Stimulated activated CD8-positive, alpha-beta memory T cell treated with anti-CD3 and anti-CD28 coated beads, Interleukin-4, amount 100 ng/mL, for 4 hours (primary cell): ENCODE results near the gene HM13.
"Not testable (repeated sequence)": the region's sequence is repeated elsewhere in the genome, so short reads cannot be mapped to it uniquely, and the experiment has no call there.

Source experiments
- DNase-seq, 2 donors: peaks; one replicate each; pipeline ENCODE4 v3.0.0-alpha.2; 2020; ENCODE audit warnings: low read depth in 2 of 2, low spot score in 1 of 2

HM13 gene

DNA sequence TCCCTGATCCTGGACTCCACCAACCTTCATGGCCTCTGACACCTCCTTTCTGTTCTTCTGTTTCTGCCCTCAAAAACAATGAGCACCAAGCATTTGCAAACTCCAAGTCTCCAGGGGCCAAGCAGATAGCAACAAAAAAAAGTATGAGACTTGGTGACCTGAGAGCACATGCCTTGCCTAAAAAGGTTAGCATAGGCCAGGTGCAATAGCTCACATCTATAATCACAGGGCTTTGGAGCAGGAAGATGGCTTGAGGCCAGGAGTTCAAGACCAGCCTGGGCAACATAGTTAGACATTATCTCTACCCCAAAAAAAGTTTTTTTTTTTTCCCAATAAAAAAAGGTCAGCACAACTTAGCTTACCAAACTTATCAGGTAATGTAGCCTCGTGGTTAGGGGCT lies 13.7 kb upstream of the HM13 start:
- DNase-seq = no peak

DNA sequence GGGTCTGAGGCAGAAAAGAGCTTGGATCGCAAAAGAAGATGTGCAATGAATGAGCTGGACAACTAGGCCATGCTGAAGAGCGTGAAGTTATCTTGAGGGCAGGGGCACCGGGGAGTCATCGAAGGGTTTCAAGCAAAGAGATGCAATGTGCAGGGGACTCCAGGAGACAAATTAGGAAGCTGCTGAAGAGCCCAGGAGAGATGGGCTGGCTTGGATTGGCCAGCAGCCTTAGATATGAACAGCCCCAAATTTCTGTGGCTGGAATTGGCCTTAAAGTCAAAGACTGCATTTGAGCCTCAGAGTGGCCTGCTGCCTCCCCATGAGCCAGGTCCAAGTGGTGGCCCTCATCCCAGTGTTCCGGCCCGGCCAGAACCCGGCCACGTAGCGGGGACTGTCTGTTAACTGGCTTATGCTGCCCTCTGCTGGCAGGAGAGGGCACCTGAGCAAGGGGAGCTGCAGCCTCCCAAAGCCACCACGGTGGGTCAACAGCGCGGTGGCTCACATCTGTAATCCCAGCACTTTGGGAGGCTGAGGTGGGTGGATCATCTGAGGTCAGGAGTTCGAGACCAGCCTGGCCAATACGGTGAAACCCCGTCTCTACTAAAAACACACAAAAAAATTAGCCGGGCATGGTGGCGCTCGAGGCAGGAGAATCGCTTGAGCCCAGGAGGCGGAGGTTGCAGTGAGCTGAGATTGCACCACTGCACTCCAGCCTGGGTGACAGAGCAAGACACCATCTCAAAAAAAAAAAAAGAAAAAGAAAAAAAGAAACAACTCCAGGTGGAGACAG lies 11.2 kb upstream of the HM13 start:
- DNase-seq = peak; percentile 45 to 52

DNA sequence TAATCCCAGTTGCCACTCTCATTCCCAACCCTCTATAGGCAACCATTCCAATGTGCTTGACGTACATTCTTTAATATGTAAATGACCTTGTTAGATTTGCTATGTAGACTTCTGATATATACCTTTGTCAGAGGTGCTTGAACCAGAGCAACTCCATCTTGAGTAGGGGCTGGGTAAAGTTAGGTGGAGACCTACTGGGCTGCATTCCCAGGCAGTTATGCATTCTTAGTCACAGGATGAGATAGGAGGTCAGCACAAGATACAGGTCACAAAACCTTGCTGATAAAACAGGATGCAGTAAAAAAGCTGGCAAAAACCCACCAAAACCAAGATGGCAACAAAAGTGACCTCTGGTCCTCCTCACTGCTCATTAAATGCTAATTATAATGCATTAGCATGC lies 8.3 kb upstream of the HM13 start:
- no peak for DNase-seq

DNA sequence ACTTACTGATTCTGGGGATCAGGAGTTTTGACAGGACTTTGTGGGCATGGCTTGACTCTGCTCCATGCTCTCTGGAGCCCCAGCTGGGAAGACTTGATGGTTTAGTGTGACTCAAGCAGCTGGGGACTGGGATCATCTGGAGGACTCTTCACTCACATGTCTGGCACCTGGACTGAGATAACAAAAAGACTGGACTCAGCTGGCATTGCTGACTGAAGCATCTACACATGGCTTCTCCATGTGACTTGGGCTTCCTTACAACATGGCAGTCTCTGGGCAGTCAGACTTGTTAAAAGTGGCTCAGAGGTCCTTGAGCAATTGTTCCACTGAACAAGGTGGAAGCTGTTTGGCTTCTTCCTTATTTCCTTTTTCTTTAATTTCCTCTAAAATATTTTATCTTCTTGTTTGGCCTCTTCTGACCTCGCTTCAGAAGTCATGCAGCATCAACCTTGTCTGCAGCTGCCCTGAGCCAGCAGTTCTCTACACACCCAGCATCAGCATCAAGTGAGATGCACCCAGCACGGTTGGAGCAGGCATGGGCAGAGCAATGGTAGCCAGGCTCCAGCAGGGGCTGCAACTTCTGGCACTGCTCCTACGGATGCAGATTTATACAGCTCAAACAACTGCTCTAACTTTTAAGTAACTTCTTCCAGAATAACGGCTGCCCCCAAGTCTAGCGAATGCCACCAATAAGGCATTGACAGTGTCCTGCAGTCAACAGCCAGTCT lies 5.6 kb upstream of the HM13 start:
- DNase-seq = no peak

DNA sequence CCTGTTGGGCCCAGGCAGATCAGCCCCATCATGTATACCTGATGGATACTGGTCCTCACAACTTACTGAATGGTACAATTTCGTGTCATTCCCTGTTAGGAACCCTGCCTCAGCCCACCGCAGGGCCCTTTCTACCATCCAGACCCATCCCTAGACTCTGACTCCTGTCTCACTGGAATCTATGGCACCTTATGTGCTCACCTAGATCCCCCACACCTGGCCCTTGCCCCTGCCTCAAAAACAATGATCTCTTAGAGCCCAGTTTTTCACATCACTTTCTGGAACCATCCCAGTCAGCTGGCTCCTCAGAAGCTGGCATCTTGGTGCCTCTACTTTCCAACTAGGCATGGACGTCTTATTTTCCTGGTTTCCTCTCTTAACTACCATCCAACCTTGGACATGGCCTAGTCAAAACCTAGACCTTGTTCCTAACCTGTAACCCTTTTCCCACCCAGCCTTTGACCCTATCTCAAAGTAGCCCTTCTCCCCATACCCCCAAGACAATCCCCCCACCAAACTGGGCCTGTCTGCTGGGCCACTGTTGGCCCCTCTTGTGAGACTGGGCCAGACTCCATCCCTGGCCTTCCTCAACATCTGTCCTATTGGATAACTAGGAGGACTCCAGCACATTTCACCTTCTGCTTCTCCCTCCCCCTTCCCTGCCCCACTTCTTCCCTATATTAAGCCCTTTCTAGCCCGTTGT lies 981 bp downstream of the HM13 start:
- DNase-seq = no peak

DNA sequence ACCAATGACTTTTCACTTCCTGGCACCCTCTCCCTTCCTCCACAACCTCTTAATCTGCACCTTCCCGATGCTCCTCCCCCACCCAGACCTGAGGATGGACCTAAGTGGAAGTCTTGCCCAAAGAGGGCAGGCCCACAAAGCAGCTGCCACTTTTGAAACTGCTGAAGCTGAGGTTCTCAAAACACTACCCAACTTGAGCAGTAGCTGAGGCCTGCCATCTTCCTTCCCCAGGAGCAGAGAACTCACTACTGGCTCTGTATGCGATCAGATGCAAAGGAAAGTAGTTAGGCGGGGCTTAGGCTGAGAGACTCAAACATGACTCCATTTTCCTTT lies 1.5 kb downstream of the HM13 start:
- no peak for DNase-seq

DNA sequence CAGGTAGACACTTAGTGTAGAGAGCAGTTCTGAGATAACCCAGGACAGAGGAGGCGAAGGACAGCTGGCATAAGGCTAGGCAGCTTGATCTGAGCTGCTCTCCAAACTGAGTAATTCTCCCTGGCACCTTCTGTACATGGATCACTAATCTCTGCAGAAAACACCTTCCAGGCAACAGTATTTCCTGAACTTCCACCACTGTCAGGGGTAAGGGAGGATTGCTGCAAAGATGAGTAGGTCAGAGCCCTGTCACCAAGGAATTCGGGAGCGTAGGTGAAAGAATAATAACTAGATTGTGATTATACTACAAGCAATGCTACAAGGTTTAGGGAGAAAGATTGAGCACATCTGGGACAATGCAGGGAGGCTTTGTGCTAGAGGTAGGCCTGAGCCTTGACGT lies 1.9 kb downstream of the HM13 start:
- DNase-seq = no peak

DNA sequence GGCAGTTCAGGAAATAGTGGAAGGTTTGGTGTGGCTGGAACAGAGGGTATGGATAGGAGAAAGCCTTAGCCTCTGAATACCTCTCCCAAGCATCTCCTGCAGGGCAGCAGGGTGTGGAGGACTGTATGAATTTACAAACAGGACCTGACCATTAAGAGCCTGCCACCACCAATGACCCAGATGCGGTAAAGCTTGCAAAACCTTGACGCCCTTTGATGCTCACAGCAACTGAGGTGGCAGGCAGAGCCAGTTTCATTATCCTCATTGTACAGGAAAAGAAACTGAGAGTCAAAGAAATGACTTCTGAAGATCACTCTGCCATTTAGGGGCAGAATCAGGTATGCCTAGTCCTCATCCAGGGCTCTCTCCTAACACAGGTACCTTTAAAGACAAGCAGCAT lies 2.4 kb downstream of the HM13 start:
- DNase-seq = no peak

DNA sequence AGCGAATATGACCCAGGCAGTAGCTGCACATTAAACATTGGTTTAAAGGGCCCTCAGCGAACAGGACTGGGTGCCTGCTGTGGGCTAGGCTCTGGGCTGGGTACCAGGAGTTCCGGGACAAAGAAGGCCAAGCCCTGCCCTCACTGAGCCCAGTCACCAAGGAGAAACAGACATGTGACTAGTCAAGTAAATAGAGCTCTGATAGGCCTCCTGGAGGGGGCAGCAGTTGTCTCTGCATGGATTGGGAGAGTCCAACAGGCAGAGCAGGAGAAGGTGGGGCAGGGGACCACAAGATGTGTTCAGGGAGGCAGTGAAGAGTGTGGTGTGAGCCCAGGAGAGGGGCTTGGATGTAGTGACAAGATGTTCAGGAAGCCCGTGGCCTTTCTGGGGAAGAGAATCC lies 3.1 kb downstream of the HM13 start:
- no peak for DNase-seq

DNA sequence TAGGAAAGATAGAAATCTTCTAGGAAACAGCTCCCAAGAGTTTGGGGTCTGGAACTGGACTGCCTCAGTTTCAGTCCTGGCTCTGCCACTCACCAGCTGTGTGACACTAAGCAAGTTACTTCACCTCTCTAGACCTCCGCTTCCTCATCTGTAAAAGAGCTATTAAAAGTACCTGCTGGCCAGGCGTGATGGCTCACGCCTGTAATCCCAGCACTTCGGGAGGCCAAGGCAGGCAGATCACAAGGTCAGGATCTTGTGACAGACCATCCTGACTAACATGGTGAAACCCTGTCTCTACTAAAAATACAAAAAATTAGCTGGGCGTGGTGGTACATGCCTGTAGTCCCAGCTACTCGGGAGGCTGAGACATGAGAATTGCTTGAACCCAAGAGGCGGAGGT lies 7.0 kb downstream of the HM13 start:
- not testable (repeated sequence) for DNase-seq

DNA sequence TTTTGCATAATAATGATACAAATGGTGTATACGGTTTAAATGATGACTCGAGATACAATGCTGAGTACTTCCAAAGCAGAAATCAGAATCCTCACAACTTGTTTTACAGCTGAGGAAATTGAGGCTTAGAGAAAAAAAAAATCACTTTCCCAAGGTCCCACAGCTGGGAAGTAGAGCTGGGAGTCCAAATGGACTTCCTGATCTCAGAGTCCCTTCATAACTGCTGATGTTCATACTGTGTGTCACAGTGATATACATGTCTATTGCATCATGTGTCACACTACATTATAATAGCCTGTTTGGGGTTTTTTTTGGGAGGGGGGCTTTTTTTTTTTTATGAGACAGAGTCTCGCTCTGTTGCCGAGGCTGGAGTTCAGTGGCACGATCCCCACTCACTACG lies 8.5 kb downstream of the HM13 start:
- no peak for DNase-seq

DNA sequence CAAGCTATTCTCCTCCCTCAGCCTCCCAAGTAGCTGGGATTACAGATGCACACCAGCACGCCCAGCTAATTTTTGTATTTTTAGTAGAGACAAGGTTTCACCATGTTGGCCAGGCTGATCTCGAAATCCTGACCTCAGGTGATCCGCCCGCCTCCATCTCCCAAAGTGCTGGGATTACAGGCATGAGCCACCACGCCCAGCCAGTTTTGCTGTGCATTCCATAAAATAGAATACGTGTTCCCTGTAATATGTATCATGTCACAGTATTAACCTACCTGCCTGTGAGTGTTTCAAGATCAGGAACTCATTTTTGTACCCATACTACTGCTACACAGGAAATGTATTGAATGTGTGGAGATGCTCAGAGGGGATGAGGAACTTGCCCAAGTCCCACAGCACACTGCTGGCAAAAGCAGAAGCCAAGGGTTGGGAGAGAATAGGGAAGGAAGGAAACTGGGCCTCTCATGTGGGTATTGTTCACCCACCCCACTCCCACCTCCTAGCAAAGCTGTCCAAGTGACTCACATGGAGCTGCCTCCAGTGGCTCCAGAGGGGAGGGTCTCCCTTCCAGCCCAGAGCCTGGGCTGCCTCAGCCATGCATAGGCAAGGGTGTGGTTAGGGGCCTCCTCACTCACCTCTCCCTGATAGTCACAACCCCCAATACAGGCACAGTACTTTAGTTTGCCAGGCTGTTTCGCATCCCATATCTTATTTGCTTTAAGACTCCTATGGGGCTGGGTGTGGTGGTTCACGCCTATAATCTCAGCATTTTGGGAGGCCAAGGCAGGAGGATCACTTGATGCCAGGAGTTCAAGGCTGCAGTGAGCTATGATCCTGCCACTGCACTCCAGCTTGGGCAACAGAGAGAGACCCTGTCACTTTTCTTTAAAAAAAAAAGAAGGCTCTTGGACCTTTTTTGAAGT lies 9.4 kb downstream of the HM13 start:
- DNase-seq = no peak

DNA sequence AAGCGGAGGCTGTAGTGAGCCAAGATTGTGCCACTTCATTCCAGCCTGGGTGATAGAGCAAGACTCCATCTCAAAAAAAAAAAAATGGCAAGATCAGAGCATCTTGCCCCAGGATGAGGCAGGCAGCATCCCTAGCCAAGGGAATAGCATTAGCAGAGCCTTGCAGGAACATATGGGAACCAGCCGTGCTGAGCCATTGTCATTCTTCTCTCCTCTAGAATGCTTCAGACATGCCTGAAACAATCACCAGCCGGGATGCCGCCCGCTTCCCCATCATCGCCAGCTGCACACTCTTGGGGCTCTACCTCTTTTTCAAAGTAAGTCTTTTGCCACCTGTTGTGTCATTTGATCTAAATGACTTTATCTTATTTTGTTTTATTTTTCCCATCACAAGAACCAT lies 13.0 kb downstream of the HM13 start:
- no peak for DNase-seq

DNA sequence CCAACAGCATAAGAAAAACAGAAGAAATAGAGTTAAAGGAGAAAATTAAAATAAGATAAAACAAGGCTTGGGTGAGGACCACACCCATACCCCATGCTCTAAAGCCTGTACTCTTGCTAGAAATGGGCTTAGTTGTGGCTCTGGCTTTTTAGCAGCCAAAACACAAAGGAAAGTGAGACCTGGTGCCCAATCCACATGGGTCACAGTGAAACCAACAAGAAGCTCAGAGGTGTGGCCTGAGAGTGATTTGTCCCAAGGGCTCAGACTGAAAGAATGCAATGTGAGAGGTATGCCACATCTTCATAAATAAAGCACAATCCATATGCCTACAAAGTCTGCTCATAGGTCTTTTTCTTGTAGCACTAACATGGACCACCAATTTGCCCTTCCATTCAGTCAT lies 21.1 kb downstream of the HM13 start:
- no peak for DNase-seq

DNA sequence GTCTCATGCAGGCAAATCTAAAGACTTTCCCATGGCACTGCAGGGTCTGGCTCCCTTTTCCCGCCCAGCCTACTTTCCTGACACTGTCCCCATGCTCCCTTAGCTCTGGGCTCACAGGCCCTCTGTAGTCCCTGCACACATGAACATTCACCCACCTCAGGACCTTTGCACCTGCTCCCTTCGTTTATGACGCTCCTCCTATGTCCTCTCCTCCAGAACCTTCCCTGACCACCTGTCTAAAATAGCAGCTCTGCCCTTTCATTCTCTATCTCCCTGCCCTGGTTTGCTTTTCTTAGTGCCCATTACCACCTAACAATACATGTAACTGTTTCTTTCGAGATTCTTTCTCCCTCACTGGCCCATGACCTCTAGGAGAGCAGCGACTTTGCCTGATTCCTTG lies 22.3 kb downstream of the HM13 start:
- DNase-seq = no peak

DNA sequence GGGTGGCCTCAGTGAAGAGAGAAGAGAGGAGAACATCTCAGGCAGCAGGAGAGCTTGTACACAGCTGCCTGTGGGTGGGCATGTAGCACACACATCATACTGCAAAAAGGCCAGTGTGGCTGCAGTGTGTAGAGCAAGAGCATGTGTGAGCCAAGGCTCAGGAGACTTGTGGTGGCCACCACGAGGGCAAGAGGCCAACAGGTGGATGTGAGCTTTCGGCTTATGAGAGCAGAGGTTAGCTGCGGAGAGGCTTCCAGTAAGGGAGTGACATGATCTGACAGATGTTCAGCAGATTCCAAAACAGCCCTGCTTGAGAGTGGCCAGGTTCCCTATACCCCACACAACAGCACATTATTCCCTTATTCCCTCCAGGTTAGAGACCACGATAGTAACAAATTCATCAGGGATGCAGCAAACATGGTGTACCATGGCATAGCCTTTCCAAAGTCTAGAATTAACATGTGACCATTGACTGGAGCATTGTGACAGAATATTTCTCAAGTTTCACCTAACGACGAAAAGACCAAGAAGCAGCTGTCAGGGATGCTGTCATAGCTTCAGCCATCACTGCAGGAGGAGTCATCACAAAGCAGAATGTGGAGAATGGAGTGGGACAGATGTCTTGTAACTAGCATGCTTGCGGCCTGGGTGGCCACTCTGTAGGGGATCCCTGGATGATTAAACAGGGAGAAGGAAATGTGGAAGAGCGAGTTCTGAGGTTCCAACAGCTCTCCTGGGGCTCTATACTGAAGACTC lies 23.1 kb downstream of the HM13 start:
- DNase-seq = no peak

DNA sequence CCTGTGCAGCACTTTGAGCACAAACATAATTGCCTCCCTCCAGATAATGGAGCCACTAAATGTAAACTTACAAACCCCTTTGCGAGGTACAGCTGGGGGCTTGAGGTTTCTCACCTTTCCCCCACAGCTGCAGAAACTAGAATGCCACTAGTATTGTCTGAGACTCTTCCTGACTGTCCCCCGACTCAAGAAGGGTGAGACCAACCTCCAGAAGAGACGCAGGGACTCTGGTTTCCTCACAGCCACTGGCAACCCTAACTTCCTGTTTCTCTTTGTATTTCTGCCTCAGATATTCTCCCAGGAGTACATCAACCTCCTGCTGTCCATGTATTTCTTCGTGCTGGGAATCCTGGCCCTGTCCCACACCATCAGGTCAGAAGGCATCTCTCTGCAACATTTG lies 23.6 kb downstream of the HM13 start:
- no peak for DNase-seq

DNA sequence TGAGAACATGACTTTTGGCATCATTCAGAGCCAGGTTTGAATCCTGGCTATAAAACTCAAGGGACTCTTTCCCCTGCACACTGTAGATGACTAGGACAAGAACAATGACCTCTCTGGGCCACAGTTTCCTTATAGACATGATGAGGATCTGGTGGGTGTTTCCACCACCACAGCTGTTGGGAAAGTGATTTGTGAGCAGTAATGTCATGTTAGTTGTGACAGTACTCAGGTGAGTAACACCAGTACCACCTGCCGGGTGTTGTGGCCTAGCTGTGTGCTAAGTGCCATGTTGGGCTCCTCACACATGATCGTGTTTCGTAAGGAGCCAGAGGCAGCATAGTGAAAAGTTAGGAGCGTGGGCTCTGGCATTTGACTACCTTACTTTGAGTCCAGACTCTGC lies 24.1 kb downstream of the HM13 start:
- no peak for DNase-seq

DNA sequence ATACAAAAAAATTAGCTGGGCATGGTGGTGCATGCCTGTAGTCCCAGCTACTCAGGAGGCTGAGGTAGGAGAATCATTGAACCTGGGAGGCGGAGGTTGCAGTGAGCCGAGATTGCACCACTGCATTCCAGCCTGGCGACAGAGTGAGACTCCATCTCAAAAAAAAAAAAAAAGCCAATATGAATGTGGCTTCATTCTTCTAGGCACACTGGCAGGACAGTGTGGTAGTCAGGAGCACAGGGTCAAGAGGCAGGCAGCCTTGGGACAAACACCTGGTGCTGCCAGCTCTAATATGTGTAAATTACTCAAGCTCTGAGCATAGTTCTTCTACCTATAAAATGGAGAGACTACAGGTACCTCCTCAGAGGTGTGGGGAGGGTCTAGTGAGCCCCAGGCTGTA lies 25.4 kb downstream of the HM13 start:
- not testable (repeated sequence) for DNase-seq

DNA sequence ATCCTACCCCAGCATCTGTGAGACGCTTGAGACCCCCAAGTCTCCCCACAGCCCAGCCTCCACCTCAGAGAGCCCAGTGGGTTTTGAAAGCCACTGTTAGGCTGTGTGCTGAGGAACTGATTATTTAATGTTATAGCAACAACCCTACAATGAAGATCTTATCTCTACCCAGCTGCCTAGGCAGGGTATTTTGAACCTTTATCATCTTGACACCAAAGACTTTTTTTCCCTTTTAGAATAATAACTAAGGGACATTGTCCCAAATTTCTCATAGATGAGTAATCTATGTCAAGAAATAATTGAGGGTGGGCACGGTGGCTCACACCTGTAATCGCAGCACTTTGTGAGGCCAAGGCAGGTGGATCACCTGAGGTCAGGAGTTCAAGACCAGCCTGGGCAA lies 26.2 kb downstream of the HM13 start:
- DNase-seq = no peak
